ENCODE data around the gene CD101. TPM values are rescaled to one million over a fixed set of nuclear protein-coding genes. Genes with fewer than 3 reads are reported as not detected.

The CD101 gene
- total RNA-seq, 1 donor from 2014 or later = 1.4 TPM

- TF ChIP-seq, protein P1, sequence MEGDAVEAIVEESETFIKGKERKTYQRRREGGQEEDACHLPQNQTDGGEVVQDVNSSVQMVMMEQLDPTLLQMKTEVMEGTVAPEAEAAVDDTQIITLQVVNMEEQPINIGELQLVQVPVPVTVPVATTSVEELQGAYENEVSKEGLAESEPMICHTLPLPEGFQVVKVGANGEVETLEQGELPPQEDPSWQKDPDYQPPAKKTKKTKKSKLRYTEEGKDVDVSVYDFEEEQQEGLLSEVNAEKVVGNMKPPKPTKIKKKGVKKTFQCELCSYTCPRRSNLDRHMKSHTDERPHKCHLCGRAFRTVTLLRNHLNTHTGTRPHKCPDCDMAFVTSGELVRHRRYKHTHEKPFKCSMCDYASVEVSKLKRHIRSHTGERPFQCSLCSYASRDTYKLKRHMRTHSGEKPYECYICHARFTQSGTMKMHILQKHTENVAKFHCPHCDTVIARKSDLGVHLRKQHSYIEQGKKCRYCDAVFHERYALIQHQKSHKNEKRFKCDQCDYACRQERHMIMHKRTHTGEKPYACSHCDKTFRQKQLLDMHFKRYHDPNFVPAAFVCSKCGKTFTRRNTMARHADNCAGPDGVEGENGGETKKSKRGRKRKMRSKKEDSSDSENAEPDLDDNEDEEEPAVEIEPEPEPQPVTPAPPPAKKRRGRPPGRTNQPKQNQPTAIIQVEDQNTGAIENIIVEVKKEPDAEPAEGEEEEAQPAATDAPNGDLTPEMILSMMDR (IDR thresholded peaks at IDR 0.05) = no peak
- Mint-ChIP-seq H3K4me3 (ENCODE audit: unreplicated experiment) (no peak overlapping the region), H3K9me3 (ENCODE audit: low read depth) (no peaks in the 10 kb centered on the region), H3K27ac (ENCODE audit: unreplicated experiment) (no peak overlapping the region), H3K36me3 (ENCODE audit: low read depth) (no peaks in the 10 kb centered on the region), H3K4me1 (ENCODE audit: low read depth) (peaks cover 15% of the 10 kb centered on the region), H3K27me3 (ENCODE audit: low read depth) (no peaks in the 10 kb centered on the region)
- DNase-seq (ENCODE audit: low spot score) = no peak
Observed at GRCh38 chr1:117007719-117008013, 6.1 kb downstream of the CD101 start.

DNA sequence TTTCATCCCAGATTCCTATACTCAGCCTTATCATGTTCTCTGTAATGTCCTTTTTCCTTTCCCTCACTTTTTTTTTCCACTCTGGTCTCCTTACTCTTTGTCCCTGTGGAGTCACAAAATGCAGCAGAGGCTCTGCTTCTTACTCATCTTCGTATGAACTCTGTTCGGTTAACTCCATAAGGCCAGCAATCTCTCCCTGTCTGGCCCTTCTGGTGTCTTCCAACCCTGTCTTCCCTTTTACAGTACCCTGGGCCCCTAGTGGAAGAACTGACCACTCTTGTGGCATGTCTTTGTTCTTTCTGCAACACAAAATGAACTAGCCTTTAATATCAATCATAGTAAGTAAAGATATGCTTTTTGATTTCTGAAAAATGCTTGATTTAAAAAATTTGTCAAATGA is 7.1 kb downstream of the CD101 start:
- no peak for DNase-seq (ENCODE audit: low spot score)
- Mint-ChIP-seq H3K4me1 (ENCODE audit: low read depth) (peaks cover 9% of the 10 kb centered on the region), H3K4me3 (ENCODE audit: unreplicated experiment) (no peak overlapping the region), H3K9me3 (ENCODE audit: low read depth) (no peaks in the 10 kb centered on the region), H3K27me3 (ENCODE audit: low read depth) (no peaks in the 10 kb centered on the region), H3K36me3 (ENCODE audit: low read depth) (no peaks in the 10 kb centered on the region), H3K27ac (ENCODE audit: unreplicated experiment) (no peak overlapping the region)
- TF ChIP-seq, protein P1 (IDR thresholded peaks at IDR 0.05) = no peak

DNA sequence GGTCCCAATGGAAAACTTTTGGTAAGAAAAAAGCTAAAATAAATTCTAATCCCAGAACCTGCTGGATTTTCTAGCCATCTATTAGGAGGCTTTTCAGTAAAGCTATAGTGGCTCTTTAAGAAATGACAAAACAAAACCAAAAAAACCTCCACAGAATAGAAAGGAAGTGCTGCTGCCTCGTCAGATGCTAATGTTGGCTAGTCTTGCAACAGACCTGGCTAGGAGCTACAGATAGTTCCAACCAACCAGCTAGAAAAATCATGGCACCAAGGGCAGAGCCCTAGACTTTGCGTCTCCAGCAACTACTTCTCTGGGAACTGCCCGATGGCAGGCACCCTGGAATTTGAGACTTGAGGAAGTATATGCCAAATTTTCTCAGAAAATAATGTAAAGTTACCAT is 7.6 kb downstream of the CD101 start:
- no peak for DNase-seq (ENCODE audit: low spot score)

DNA sequence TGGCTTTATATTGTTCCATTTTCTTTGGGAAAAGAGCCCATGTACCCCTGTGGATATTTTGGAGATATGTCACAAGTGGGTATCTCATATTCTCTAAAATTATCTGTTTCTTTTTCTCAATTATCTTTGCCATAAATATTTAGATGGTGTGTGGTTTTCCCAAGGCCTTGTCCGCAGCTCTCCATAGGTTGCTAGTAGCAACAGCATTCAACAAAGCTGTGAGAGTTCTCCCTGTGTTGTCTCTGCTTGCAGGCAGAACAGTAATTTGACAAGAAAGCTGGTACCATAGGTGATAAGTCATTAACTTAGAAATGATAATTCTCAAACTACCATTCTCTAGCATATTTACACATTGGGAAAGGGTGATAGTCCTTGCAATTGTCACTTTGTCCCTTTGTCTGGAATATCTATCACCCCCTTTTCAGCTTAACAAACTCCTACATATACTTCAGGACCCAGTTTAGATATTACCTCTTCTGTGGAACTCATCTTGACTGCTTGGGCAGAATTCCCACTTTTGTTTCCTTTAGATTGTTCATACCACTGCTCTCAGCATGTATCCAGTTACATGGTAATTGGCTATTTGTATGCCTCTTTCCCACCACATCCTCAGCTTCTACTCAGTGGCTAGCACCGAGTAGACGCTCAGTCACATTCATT is 8.9 kb downstream of the CD101 start:
- Mint-ChIP-seq H3K36me3 (ENCODE audit: low read depth) (no peaks in the 10 kb centered on the region), H3K27me3 (ENCODE audit: low read depth) (no peaks in the 10 kb centered on the region), H3K27ac (ENCODE audit: unreplicated experiment) (no peak overlapping the region), H3K4me1 (ENCODE audit: low read depth) (peaks cover 8% of the 10 kb centered on the region), H3K4me3 (ENCODE audit: unreplicated experiment) (no peak overlapping the region), H3K9me3 (ENCODE audit: low read depth) (no peaks in the 10 kb centered on the region)
- no peak for DNase-seq (ENCODE audit: low spot score)
- TF ChIP-seq, protein P1 (IDR thresholded peaks at IDR 0.05) = no peak

More for the DNA sequence above, 7.6 kb downstream of the CD101 start:
- TF ChIP-seq, protein P1 (IDR thresholded peaks at IDR 0.05) = no peak
- H3K27me3 Mint-ChIP-seq (ENCODE audit: low read depth) = no peaks in the 10 kb centered on the region
- no peak overlapping the region for H3K27ac Mint-ChIP-seq (ENCODE audit: unreplicated experiment)
- H3K9me3 Mint-ChIP-seq (ENCODE audit: low read depth) = no peaks in the 10 kb centered on the region
- H3K4me3 Mint-ChIP-seq (ENCODE audit: unreplicated experiment) = no peak overlapping the region
- peaks cover 8% of the 10 kb centered on the region for H3K4me1 Mint-ChIP-seq (ENCODE audit: low read depth)
- H3K36me3 Mint-ChIP-seq (ENCODE audit: low read depth) = no peaks in the 10 kb centered on the region

DNA sequence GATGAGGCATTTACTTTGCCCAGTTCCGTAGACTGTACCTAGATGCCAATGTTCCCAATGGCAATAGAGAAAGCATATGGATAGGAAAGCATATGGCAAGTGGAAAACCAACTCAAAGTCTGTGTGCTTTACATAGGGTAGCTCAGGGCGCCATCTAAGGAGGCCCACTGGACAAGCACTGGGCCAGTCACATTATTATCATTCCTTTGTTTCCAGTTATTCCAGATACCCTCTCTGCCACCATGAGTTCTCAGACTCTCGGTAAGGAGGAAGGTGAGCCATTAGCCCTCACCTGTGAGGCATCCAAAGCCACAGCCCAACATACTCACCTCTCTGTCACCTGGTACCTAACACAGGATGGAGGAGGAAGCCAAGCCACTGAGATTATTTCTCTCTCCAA is 9.8 kb downstream of the CD101 start:
- peaks cover 10% of the 10 kb centered on the region for H3K4me1 Mint-ChIP-seq (ENCODE audit: low read depth)

More for the DNA sequence above, 9.8 kb downstream of the CD101 start:
- no peak overlapping the region for H3K27ac Mint-ChIP-seq (ENCODE audit: unreplicated experiment)
- H3K36me3 Mint-ChIP-seq (ENCODE audit: low read depth) = no peaks in the 10 kb centered on the region
- H3K4me3 Mint-ChIP-seq (ENCODE audit: unreplicated experiment) = no peak overlapping the region
- DNase-seq (ENCODE audit: low spot score) = no peak
- H3K9me3 Mint-ChIP-seq (ENCODE audit: low read depth) = no peaks in the 10 kb centered on the region
- no peaks in the 10 kb centered on the region for H3K27me3 Mint-ChIP-seq (ENCODE audit: low read depth)
- TF ChIP-seq, protein P1 (IDR thresholded peaks at IDR 0.05) = no peak
